OCI-LY1 (cell line): ENCODE results near the gene PLPPR2.

ENCODE experiments used
- CTCF ChIP-seq: fragments of 200-600 bp; sonication (generic), shearing (Covaris generic); IDR thresholded peaks from 2 replicates; pipeline ENCODE4 v1.5.1; 2017; ENCODE audit warnings: mild to moderate bottlenecking, antibody characterized with exemption, low read length, moderate library complexity, mixed read lengths
- EZH2 ChIP-seq: fragments of 200-600 bp; sonication (generic), shearing (Covaris generic); IDR thresholded peaks from 2 replicates; pipeline ENCODE4 v1.8.0; 2017; ENCODE audit warnings: borderline replicate concordance, mixed run types, mild to moderate bottlenecking, antibody characterized with exemption, low read length, moderate library complexity, mixed read lengths

GRCh38 chr19:11373166-11373884, 18.1 kb downstream of the PLPPR2 start:
- TF ChIP-seq CTCF (no peak), EZH2 (no peak)
